Measurements from ENCODE around the gene STK17A. TPM values are rescaled to one million over a fixed set of nuclear protein-coding genes. Genes with fewer than 3 reads are reported as not detected.

STK17A gene
- total RNA-seq, 1 donor = 91.1 TPM

- no peak overlapping the region for H3K4me3 ChIP-seq (ENCODE audit: low read depth, low read length)
Observed at GRCh38 chr7:43674559-43675436, 91.9 kb downstream of the STK17A start.

More at GRCh38 chr7:43674559-43675436, 91.9 kb downstream of the STK17A start:
- TF ChIP-seq, protein P1, sequence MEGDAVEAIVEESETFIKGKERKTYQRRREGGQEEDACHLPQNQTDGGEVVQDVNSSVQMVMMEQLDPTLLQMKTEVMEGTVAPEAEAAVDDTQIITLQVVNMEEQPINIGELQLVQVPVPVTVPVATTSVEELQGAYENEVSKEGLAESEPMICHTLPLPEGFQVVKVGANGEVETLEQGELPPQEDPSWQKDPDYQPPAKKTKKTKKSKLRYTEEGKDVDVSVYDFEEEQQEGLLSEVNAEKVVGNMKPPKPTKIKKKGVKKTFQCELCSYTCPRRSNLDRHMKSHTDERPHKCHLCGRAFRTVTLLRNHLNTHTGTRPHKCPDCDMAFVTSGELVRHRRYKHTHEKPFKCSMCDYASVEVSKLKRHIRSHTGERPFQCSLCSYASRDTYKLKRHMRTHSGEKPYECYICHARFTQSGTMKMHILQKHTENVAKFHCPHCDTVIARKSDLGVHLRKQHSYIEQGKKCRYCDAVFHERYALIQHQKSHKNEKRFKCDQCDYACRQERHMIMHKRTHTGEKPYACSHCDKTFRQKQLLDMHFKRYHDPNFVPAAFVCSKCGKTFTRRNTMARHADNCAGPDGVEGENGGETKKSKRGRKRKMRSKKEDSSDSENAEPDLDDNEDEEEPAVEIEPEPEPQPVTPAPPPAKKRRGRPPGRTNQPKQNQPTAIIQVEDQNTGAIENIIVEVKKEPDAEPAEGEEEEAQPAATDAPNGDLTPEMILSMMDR (IDR thresholded peaks at IDR 0.05; ENCODE audit: insufficient read depth, low read depth, low read length) = no peak
- DNase-seq (ENCODE audit: low read depth) = peak; percentile 75

Other genes with a start within 250 kb of the STK17A start
- 37.7 and 41.5 TPM in 2 replicates for gene COA1, start 146.4 kb downstream of the STK17A start, total RNA-seq
- 14.7 and 24.2 TPM in 2 replicates for gene BLVRA, start 175.6 kb downstream of the STK17A start, total RNA-seq

Measured in fibroblast of villous mesenchyme (primary cell).